Measurements from ENCODE around the gene PRCC.
"Not testable (repeated sequence)": the region's sequence is repeated elsewhere in the genome, so short reads cannot be mapped to it uniquely, and the experiment has no call there.

PRCC gene

DNA sequence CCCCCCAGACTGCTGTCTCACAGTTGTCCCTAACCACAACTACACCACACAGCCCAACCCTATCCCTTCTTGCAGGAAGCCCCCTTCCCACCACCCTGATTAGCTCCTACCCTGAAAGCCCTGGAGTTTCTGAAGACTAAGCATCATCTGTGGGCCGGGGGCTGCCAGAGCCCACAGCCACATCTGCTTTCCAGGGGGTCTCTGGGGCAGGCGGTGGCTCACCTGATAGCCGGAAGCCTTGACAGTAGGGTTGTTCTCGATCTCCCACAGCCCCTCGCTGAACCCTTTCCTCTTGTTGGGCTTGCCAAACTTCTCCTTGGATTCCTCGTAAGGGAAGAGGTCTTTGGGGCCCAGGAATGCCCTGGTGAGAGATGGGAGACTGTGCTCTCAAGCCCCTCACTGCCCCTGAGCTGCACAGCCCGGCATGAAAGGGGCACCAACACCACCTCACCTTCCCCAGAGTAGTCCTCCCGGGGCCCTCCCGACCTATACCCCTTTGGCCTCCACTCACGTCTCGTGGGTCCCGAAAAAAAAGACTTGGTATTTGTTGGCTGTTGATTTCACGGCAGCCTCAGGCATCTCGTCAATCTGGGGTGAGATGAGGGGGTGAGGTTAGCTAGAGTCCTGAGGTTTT is 22.4 kb upstream of the PRCC start:
- DNase-seq: no peak

DNA sequence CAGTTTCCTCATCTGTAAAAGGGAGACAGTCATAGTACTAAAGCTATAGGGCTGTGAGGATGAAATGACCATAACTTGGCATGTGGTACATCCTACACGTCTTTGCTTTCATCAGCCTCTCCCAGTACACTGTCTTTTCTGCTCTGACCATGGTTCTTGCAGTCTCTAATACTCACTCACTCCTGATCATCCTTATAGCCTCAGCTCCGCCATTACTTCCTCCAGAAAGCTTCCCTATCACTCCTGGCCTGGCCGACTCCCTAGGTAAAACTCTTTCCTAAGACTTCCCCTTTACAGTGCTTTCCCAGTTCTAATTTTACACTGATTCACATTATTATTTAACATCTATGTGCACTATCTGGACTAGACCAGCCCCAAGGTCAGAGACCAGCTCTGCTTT is 21.5 kb upstream of the PRCC start:
- no peak for DNase-seq

DNA sequence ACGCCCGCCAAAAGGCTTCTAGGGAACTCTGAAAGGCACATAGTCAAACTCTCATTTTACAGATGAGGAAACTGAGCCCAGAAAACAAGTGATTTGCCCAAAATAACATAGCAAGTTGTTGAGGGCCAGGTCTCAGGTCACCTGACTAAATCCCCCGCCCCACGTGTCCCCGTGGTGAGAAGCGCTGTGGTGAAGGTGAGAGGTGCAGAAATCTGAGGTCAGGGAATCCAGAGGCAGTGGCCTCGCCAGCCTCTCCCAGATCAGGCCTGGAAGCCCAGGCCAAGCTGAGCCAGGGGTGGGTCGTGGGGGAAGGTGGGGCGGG is 21.0 kb upstream of the PRCC start:
- no peak for DNase-seq

DNA sequence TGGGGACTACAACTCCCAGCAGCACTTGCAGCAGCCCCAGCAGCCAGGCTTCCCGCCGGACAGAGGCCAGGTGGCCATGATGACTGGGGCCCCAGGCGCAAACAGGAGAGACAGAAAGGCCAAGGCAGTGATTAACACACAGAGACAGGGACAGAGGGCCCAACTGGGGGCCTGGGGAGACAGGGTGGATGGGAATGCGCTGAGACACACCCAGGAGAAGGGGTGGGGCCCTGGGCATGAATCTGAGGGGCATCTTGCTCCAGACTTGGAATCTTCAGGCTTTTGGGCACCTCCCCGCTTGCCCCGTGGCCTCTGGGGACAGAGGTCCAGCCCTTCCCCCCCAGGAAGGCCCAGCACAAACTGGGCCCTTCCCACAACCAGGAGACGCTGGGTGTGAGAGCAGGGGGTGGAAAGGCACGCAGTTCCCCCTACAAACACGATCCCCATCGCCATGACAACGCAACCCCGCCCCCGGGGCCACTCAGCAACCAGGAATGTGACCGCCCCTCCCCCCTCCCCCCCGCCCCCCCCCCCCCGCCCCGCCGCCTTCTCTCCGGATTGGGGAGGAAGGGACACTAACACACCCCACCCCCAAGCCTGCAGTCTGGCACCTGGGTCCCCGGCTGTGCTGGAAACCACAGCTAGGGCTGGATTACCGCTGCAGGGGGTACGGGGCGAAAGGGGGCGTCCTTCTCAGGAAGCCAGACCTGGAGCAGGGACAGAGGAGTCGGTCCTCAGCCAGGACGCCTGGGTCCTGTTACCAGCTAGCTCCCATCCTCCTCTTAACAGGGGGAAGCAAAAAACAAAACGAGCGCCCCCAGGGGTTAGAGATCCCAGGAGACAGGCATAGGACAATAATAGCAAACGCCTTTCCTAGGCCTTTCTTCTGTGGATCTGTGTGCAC is 20.4 kb upstream of the PRCC start:
- DNase-seq: peak; percentile 28

DNA sequence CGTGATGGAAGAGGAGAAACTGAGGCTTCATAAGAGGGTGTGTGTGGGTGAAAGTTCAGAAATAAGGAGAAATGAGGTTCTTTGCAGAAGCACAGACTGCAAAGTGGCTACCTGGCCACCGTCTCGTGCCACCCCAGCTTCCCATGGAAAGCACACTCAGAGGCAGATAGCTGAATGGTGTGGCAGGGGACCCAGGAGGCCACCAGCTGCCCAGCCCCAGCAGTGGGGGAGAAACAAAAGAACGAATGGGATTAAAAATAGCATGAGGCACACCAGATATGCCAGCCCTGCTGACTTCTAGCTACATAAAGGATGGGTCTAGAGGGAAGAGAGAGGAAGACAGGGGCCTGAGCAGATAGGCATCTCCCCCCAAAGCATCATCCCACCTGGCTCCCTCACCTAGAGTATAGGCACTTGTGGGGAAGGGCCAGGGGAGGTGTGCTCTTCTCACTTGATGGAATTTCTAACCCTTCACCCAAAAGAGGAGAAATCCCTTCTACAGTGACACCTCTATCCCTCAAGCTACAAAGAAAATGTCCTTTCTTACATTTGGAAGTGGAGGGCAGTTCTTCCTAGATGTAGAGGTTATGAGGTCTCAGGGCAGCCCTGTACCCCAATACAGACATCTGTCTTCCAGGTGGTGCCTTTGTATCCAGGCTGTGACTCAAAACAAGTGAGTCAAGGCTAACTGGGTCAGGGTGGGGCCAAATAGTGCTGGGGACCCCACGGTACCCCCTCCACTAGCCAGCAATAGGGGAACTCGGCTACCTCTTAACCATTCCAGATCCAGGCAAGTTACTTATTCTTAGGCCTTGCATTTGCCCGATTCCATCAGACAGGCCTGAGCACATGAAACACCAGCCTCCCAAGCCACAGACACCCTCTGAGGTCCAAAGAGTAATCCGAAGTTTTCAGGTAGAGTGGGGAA is 19.3 kb upstream of the PRCC start:
- no peak for DNase-seq

DNA sequence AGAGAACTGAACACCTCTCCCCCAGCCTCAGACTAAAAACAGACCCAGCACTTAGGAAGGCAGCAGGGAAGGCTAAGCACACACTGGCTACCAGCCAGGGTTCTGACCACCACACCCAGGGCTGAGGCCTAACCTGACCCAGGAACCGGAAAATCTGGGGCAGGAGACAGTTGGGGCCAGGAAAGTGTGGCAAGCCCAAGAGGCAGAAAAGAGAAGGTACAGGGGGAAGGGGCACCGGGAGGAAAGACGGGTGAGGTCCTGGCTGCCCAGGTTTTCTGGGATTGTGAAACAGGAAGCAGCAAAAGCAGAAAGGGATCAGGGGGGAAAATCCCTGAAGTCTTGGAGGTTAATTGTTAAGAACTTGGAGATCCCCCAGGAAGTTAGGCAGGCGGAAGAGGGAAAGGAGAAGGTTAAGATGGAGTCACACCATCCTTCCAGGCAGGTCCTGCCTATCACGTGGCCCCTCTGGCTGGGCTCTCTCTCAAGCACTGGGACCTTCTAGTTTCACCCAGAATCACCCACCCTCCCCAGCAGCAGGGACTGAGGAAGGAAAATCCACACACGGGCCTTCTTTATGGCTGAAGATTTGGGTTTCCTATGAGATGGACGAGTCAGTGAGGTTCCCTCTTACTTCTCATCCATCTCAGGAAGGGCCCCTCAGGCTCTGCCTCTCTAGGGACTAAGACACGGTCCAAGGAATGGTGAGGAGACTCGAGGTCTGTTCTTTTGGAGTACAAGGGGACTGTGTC is 18.5 kb upstream of the PRCC start:
- no peak for DNase-seq

DNA sequence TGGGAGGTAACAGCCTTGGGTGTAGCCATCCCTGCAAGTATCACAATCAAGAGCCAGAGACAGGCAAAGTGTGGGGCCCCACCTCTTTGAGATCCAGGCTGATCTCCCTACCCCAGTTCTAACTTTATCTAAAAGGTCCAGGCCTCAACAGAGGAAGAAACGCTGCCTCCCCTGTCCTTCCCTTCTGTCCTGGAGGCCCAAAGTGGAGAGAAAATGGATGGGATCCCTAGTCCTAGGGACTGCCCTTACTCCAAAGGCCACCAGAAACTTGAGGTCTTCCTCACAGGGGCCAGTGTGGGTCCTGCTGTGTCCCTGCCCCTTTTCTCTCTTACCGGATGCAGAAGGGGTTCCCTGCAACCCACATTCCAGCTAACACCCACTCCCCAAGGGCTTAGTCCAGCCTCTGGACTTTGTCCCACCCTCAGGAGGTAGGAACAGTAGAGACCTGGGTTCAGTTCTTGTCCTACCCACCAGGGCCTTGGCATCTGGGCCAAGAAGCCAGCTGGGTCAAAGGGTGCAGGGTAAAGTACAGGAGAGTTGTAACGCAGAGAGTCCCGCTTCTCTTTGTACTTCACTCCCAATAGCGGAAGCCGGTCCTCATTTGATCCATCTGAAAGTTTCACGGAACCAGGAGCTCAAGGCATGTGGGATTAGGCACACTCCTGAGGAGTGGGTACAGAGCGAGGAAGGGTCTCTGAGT is 17.8 kb upstream of the PRCC start:
- no peak for DNase-seq

DNA sequence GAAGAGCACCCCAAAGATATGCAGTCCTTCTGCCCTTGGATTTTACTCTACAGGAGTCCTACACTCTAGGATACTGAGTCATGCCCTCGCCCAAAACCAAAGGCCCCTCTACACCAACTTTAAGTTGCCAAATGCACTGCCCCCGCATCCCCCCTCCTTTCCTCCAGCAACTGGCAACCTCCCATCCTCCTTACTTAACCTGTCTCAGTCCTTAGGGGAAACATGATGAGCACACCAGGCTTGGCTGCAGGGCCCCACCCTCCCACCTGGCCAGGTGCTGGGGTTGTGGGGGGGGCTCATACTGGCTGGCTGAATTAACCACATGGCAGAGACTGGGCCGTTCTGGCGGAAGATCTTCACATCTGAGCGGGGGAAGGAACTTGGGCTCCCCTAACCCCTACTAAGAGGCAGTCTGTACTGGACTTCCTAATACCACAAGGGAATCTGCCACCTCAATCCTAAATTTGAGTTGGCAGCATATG is 17.1 kb upstream of the PRCC start:
- peak; percentile 46 for DNase-seq

DNA sequence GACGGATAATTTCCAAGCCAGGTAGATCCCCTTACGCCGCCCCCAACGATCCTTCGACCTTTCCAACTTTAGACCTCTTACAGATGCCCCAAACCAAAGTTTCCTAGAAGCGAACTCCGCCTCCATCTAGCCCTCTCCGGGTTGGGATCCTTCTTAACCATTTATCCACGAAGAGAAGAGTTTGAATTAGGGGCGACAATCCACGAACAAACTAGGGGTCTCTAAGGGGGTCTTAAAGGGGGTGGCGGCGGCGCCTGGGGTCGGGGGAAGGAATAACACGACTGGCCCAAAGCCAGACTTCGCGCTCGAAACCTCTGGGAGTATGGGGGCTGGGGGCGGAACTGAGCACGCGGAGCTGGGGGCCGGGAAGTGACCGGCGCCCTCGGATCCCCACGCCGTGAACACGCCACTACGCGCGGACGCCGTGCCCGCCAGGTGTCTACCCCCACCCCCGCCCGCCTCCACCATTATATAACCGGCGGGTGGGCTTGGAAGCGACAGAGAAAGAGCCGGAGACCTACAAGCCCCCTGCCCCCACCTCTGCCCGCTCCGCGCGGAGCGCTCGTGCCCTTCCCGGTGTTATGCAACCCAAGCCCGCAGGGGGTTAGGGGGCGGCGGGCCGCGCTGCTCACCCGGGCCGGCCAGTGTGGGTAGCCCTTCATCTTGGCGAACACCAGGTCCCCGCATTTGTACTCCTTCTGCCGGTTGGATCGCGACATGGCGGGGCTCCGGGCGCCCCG is 16.5 kb upstream of the PRCC start:
- no peak for DNase-seq

DNA sequence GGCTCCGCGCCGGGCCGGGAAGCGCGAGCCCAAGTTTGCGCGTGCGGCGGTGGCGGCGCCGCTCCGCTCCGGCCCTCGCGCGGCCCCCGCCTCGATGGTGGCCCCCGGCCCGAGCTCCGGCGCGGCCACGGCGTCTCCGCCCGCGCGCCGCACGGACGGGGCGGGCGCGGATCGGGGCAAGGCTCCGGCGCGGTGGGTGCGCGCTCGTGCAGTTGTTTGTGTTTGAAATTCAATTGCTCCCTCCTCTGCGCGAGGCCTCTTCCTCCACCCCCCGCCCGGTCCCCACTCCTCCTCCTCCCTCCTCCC is 15.9 kb upstream of the PRCC start, which contains the start of gene HDGF:
TSS of gene HDGF (minus strand) at position 225 of the 306 bp plus-strand sequence. CDS start 246 bp downstream, outside the sequence.
- no peak for DNase-seq

DNA sequence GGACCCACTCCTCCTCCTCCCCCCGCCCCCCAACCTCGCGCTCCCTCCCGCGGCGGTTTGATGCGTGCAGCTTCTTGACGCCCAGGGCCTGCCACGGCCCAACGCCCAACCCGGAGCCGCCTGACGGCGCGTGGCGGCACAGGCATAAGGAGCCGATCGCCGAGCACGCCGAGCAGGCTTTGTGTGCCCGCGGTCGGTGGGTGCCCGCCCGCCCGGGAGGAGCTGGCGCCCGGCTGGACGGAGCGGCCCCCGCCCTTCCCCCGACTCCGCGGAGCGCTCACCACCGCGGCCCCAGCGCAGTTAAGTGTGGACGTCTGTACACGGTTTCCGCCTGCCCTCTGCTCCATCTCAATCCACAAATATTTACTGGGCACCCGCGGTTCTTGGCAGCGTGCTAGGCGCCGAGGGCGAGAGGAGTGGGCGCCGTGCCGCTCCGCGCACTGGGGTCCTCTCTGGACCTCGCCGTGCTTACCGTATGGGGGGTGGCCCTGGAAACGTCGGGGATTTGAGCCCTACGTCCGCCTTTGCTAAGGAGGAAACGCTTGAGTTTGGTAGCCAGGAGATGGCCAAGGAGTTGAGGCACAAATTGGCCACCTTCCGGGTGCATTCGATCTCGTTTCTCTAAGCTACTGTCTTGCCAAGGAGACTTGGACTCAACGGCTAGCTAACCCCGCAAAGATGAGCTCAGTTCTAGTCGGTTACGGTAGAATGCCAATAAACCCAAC is 15.4 kb upstream of the PRCC start:
- DNase-seq: peak; percentile 95

DNA sequence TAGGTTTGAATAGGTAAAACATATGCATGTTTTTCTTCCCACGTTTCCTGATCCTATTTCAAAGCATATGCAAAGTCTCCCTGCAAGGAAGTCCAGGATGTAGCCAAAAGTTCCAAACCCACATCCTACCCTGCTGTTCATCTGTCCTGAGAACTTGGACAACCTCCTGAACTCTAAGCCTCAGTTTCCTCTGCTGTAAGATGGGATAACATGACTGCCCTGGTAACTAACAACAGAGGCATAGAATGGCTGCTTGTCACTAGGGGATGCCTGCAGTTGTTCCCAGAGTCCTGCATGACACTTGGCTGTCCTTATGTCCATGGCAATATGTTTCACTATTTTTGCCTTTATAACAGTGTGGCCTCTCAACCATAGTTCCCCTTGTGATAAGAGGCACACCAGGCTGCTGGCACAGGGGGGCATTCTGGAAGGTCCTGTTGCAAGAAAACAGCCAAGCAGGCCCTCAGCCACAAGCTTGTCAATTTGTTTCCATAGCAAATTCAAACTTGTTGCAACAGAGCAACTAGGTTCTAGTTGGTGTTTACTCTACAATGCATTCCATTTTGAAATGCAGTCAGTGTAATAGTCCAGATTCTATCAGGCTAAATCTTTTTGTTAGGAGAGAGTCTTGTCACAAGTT is 14.4 kb upstream of the PRCC start:
- DNase-seq: no peak

DNA sequence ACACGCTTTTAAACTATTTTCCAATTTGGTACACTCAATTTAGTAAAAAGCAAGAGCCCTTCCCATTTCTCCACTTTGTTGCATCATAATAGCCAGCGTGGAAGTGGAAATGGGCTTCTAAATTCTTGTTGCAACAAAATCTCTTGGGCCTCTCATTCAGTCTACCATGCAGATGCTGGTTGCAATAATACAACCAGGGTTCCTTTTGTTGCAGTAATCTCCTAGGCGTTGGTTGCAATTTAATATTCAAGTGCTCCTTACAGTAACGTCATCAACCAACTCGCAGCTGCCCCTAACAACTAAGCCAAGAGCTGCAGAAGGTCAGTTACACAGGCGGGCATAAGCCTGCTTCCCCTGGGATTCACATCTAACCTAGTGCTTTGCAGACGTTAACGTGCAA is 13.1 kb upstream of the PRCC start:
- DNase-seq: peak; percentile 90

DNA sequence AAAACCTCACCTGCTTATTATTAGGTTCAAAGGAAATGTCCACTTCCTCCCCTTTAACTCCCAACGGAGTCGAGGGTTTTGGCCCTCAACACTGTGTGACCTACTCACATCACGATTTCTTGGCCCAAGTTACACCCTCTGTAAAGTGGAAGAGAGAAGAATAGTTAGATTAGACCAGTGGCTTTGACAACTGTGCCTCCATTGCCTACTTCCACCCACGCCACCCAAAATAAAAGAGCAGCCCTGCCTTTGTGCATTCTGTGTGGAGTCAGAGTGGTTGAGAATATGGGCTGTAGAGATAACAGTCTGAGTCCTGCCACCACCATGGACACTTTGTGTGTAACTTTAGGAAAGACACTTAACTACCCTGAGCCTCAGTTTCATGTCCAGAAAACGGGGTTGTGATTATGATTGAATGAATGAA is 11.8 kb upstream of the PRCC start:
- no peak for DNase-seq

DNA sequence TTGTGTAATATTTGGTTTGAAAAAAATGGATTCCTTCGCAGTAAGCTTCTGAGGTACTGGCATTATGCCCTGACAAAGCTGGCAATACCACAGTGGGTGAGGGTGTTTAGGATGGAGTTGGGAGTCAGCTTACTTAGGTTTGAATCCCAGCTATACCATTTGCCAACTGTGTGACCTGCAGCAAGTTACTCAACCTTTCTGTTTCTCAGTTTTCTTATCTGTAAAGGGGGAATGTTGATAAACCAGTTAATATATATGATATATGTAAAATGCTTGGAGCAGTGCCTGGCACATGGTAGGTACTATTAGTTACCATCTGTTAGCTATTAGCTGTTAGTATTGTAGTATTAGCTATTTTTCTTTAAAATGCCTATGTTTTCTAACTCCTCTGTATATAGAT is 11.0 kb upstream of the PRCC start:
- DNase-seq: no peak

DNA sequence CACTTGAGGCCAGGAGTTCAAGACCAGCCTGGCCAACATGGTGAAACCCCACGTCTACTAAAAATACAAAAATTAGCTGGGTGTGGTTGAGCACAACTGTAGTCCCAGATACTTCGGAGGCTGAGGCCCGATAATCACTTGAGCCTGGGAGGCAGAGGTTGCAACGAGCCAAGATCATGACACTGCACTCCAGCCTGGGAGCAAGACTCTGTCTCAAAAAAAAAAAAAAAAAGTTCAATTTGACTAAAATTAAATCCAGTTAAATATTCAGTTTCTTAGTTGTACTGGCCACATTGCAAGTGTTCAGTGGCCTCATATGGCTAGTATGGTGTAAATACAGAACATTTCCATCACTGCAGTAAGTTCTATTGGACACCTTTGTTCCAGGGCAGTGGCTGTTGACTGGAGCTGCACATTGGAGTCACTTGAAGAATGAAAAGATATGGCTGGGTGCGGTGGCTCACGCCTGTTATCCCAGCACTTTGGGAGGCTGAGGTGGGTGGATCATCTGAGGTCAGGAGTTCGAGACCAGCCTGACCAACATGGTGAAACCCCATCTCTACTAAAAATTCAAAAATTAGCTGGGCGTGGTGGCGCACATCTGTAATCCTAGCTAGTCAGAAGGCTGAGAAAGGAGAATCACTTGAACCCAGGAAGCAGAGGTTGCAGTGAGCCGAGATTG is 9.6 kb upstream of the PRCC start:
- DNase-seq: not testable (repeated sequence)

DNA sequence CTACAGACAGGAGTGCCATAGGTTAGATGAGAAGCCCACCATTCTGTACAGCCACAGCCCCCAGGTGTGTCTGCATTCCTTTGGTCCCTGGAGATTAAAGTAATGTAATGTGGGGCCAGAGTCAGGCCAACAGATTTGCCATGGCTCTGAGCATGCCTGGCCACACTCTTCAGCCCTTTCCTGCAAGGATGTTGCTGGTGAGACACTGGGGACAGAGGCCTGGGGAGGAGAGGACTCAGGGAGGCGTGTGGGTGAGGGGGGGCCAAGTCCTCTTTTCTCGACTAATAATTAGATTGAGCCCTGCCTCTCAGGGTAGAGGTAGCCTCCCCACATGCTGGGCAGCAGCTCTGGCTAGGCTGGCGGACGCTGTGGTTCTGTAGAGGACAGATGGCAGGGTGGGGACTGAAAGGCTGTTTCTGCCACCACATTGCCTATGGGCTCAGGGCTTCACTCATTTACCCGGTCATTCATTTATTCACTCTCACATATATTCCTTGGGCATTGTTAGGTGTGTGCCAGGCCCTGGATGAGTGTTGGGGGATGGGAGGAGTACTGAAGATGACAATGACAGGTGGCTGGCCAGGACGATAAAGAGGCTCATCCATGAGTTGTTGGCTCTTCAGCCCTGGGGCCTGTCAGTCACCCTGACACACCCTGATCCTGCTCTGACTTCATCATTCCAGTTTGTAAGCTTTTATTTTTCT is 7.1 kb upstream of the PRCC start:
- DNase-seq: peak; percentile 68

DNA sequence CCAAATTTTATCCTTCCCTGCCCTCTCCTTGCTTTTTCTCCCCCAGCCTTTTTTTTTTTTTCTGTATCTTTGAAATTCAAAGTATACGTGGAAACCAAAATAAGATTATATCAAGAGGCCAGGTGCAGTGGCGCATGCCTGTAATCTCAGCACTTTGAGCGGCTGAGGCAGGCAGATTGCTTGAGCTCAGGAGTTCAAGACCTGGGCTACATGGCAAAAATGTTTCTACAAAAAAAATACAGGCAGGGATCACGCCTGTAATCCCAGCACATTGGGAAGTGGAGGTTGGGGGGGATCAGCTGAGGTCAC is 6.6 kb upstream of the PRCC start:
- no peak for DNase-seq

DNA sequence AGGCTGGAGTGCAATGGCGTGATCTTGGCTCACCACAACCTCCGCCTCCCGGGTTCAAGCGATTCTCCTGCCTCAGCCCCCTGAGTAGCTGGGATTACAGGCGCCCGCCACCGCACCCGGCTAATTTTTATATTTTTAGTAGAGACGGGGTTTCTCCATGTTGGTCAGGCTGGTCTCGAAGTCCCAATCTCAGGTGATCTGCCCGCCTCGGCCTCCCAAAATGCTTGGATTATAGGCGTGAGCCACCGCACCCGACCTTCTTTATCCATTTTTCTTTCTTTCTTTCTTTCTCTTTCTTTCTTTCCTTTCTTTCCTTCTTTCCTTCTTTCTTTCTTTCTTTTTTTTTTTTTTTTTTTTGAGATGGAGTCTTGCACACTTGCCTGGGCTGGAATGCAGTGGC is 2.2 kb upstream of the PRCC start:
- DNase-seq: not testable (repeated sequence)
